ENCODE results near the gene FRMPD4.

- TF ChIP-seq CTCF (IDR thresholded peaks at IDR 0.05; ENCODE audit: insufficient read depth, low read depth, low read length) (no peak), EZH2 (IDR thresholded peaks at IDR 0.05; ENCODE audit: insufficient read depth, low read length) (no peak)
Measured at GRCh38 chrX:12360986-12361598, 222.8 kb downstream of the FRMPD4 start.

Data from astrocyte (in vitro differentiated cells and primary cell).